ENCODE measurements around the gene PATE3.

- TF ChIP-seq CTCF (conservative IDR thresholded peaks at IDR 0.05) (no peak), ZFX (IDR thresholded peaks at IDR 0.05) (no peak)
These were observed 10.6 kb upstream of the PATE3 start for GRCh38 chr11:125777309-125777708.

Data from C4-2B (cell line).